HG03066 (cell line): ENCODE data around the gene ICE1.
A peak's percentile ranks its signal among the peaks of the same experiment; 100 is the strongest.
"Not testable (repeated sequence)": the region's sequence is repeated elsewhere in the genome, so short reads cannot be mapped to it uniquely, and the experiment has no call there.

Experiments
- ATAC-seq: cut with Tn5 transposase; IDR thresholded peaks from one replicate; pipeline ENCODE4 v1.9.1; 2021; ENCODE audit warnings: low read depth; ENCODE audit not compliant: unreplicated experiment

The ICE1 gene

GRCh38 chr5:5403741-5404140 lies 18.7 kb upstream of the ICE1 start:
- no peak for ATAC-seq

- no peak for ATAC-seq
Observed at GRCh38 chr5:5404381-5404780, 18.1 kb upstream of the ICE1 start.

GRCh38 chr5:5405441-5405840 lies 17.0 kb upstream of the ICE1 start:
- no peak for ATAC-seq

DNA sequence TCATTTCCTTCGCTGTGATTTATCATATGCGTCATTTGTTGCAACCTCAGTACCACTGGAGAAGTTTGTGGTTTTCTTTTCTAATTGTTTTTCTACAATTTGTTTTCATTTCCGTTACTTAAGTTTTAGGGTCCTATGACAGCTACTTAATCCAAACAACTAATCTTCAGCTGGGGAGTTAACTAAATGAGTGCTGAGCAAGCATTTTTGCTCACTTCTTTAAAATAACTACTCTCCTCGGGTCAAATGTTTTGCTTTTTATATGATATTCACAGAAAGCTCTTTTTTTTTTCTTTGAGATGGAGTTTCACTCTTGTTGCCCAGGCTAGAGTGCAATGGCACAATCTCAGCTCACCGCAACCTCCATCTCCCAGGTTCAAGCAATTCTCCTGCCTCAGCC lies 14.6 kb upstream of the ICE1 start:
- ATAC-seq, result no peak

DNA sequence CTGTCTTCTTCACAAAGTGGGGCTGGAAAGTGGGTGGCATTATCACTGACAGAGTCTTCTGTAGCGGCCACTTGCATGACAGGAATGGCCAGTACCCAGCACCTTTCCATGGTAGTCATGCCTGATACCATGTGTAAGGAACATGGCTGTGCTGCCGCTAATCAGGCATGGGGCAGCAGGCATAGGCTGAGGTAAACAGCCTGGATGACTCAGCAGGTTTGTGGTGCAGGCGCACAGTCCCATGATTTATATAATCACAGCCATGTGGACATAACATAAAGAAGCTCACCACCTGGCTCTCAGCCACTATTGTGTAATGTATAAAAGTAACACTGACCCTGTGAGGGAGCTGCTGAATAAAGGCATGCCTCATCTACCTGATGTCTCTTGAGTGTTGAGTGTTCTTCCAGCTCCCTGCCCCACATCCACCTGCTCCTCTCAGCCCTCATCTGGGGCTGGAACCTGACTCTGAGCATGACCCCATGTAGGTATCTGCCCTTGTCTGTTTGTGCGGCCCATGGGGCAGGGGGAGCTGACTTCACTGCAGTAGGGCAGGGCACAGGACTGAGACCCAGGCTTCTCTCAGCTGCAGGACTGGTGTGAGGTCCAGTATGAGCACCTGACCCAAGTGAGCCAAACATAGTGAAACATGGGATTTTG lies 13.2 kb upstream of the ICE1 start:
- no peak for ATAC-seq

DNA sequence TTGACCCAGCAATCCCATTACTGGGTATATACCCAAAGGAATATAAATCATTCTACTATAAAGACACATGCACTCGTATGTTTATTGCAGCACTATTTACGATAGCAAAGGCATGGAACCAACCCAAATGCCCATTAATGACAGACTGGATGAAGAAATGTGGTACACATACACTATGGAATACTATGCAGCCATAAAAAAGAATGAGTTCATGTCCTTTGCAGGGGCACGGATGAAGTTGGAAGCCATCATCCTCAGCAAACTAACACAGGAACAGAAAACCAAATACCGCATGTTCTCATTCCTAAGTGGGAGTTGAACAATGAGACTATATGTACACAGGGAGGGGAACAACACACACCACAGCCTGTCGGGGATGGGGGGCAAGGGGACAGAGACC lies 8.6 kb upstream of the ICE1 start:
- ATAC-seq, result not testable (repeated sequence)

DNA sequence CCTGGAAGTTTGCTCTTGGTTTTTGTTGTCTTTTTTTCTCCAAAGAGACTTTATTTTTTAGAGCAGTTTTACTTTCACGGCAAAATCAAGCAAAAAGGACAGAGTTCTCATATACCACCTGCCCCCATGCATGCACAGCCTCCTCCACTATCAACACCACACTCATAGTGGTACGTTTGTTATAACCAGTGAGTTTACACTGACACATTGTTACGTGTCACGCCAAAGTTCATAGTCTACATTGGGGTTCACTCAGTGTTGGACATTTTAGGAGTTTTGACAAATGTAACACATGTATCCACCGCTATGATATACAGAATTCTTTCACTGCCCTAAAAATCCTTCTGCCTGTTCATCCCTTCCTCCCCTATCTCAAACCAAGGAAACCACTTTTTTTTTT lies 7.5 kb upstream of the ICE1 start:
- ATAC-seq, result no peak

GRCh38 chr5:5416733-5417132 lies 5.7 kb upstream of the ICE1 start:
- no peak for ATAC-seq

DNA sequence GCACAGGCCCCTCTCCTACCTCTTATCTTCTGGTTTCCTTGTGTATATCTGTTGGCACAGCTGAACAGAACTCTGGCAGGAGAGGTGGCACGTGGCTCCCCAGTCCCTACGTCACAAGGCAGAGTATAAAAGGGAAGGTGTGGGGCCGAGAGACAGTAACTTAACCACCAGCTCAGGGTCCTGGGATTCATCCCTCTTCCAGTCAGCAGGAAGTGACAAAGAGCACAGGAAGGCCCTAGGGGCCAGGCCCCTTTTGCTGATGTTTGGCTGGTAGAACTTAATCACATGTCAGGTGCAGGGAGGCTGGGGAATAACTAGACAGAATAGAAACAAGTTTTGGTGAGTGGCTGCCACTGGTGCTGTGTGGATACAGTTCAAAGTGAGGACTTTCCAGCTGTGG lies 4.5 kb upstream of the ICE1 start:
- ATAC-seq, result no peak

- no peak for ATAC-seq
Observed at GRCh38 chr5:5418764-5419163, 3.7 kb upstream of the ICE1 start.

DNA sequence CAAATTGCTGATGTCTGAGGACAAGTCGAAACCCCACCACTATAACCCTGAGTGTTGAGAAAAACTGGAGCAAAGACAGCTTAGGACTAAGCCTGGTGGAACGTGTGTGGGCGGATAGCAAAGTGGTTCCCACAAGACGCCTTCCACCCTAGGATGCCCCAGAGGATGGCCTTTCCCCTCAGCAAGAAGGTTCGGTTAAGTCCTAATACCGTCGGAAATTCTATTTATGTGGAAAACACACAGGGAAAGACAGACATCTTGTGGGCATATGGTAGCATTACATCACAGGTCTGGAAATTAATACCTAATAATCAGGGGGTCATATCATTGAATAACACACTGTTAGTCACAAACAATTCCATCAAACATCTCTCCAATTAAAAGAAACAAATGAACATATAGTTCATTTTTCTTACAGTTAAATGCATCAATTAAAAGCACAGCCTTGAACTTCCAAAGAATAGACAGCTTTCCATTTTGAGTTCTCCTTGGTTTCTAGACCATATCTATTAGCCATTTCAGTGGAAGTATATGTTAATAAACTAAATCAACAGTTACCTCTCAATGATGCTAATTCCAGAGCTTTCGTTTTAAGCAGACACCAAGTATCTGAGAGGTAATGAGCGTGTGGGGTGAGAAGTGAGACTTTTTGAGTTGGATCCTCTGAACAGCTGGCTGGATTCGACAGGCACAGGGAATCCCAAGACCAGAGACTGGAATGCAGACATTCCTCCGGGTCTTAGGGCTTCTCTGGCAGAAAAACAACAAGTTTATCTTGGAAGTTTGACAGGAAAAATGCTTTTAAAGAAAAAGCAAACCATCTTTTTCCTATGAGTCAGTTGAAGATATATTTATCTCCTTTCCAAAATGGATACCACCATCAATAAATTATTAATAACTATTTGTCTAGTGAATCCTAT lies 2.9 kb upstream of the ICE1 start:
- ATAC-seq, result no peak

GRCh38 chr5:5420251-5420650 lies 2.2 kb upstream of the ICE1 start:
- ATAC-seq, result no peak

GRCh38 chr5:5421149-5421960 lies 1.1 kb upstream of the ICE1 start:
- ATAC-seq, result no peak

DNA sequence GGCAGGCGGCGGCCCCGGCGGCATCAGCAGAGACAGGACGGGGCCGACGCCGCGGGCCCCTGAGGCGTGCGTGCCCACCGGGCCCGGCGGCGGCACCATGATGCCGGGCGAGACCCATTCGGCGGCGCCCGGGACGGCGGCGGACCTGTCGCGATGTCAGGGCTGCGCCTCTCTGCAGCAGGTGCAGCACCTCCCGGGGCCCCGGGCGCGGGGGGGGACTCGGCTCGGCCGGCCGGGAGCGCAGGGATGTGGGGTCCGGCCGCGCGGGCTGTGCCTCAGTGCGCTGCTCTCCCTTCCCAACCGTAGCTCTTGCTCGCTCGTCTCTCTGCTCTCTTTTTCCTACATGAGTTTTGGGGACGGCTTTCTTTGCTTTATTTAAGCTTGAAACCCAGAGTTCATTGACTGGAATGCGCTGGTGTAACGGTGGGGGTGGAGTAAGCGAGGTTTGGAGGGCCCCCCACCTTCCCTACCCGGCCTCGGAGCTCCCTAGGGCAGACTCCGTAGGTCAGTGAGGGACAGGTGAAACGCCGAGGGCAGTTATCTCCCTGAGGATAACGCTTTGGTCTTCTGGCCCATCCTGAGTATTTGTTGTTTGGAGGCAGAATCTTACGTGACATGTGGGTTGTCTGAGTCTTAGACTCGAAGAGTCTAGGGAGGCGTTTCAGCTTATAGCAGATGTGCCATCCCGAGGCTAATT lies 490 bp downstream of the ICE1 start:
- ATAC-seq, result peak; percentile 3

DNA sequence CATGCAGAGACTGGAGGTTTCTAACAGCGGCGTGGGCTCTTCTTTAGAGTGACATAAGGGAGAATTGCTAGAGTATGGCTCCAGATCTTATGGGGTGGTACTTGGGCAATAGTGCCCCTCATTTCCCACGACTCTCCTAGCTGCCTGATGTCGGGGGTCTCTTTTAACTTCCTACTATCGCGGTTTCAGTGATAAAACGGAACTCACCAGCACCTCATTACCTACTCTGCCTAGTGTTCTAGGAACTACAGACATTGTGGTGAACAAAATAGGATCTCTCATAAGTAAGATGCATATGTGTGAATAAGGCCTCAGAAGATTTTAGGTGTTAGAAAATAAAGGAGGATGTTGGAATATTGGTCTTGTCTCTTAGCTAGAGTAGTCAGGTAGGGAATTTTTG lies 1.1 kb downstream of the ICE1 start:
- ATAC-seq, result no peak

GRCh38 chr5:5424736-5425135 lies 2.3 kb downstream of the ICE1 start:
- no peak for ATAC-seq

DNA sequence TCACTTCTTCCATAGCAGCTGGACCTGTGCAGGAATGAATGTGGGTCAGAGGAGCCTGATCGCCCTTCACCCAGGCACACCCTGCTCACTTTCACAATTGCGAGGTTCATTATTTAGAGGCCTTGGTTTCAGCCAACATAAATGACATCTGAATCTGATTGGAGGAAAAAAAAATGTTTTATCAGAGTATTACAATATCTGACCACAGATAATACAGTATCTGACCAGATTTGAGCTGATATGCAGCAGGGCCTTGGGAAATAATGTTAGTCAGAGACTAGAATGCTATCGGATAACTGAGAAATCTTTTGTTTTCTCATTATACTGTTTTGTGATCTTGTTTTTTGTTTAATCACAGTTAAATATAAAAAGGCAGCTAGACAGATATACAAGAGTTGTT lies 7.7 kb downstream of the ICE1 start:
- no peak for ATAC-seq

- no peak for ATAC-seq
Observed at GRCh38 chr5:5432020-5432707, 9.7 kb downstream of the ICE1 start.

- ATAC-seq, result no peak
Observed at GRCh38 chr5:5436203-5436760, 13.8 kb downstream of the ICE1 start.
